H1 (cell line): ENCODE measurements around the gene ARSK. TPM values are rescaled to one million over a fixed set of nuclear protein-coding genes. Genes with fewer than 3 reads are reported as not detected.

Source experiments
- CTCF ChIA-PET: fragments of 300-600 bp; sonication (Branson Sonifier 250); formaldehyde crosslinking; loops from one replicate; lab custom pipeline; 2021; ENCODE audit not compliant: partially characterized antibody; lab: Charles Lee
- POLR2A ChIA-PET: fragments of 300-600 bp; sonication (Branson Sonifier 250); formaldehyde crosslinking; loops from one replicate; lab custom pipeline; 2021; ENCODE audit warnings: inconsistent platforms; ENCODE audit not compliant: partially characterized antibody; lab: Charles Lee
- DNase-seq, 2 experiments: peaks; one replicate each; pipeline versions ENCODE4 v3.0.0 to v3.0.0-alpha.2; 2010 to 2022; ENCODE audit warnings: low spot score in 2 of 2, low read depth in 1 of 2, mixed read lengths in 1 of 2
- FAIRE-seq: peaks from 2 replicates; lab custom pipeline; 2011; peaks lifted over from hg19 to GRCh38; lab: Jason Lieb, UNC
- H2AFZ ChIP-seq: 2 replicates; pipeline ENCODE4 v1.8.1; 2012; ENCODE audit warnings: low read length, inconsistent platforms
- H2AK5ac ChIP-seq: 2 replicates; pipeline ENCODE4 v1.6.1; 2013; ENCODE audit warnings: low read depth, low read length
- H2BK120ac ChIP-seq: replicated peaks from 2 replicates; pipeline ENCODE3; 2013; ENCODE audit warnings: low read depth, low read length, inconsistent platforms
- H2BK12ac ChIP-seq: 2 replicates; pipeline ENCODE4 v1.6.1; 2013; ENCODE audit warnings: low read depth, low read length
- H2BK15ac ChIP-seq: 2 replicates; pipeline ENCODE4 v1.6.1; 2013; ENCODE audit warnings: low read length
- H2BK20ac ChIP-seq: 2 replicates; pipeline ENCODE4 v1.6.1; 2013; ENCODE audit warnings: low read length
- H2BK5ac ChIP-seq: 2 replicates; pipeline ENCODE4 v1.6.1; 2013; ENCODE audit warnings: low read depth, low read length
- H3K14ac ChIP-seq: 2 replicates; pipeline ENCODE4 v1.6.1; 2013; ENCODE audit warnings: inconsistent platforms; ENCODE audit not compliant: insufficient read length
- H3K18ac ChIP-seq: 2 replicates; pipeline ENCODE4 v1.6.1; 2013; ENCODE audit warnings: low read length; ENCODE audit errors: extremely low read depth
- H3K23ac ChIP-seq: 2 replicates; pipeline ENCODE4 v1.6.1; 2013; ENCODE audit warnings: inconsistent platforms; ENCODE audit not compliant: insufficient read length
- H3K23me2 ChIP-seq: 2 replicates; pipeline ENCODE4 v1.6.1; 2013; ENCODE audit warnings: low read depth, low read length
- H3K27ac ChIP-seq: 2 replicates; pipeline ENCODE4 v1.6.1; 2011; ENCODE audit warnings: low read depth, low read length, inconsistent platforms
- H3K27me3 ChIP-seq, 4 experiments: replicated peaks in 1 of 4; 1 replicate in 1 of 4; 2 replicates in 3 of 4; pipeline versions ENCODE4 v1.6.1 to v1.8.1; 2011 to 2013; ENCODE audit warnings: low read length in 3 of 4, mild to moderate bottlenecking in 3 of 4, inconsistent platforms in 2 of 4, mixed read lengths in 2 of 4, moderate library complexity in 1 of 4; ENCODE audit not compliant: control insufficient read depth in 3 of 4, insufficient read depth in 3 of 4; ENCODE audit errors: extremely low read depth in 1 of 4
- H3K36me3 ChIP-seq, 4 experiments: 2 replicates each; pipeline versions ENCODE4 v1.6.1 to v1.8.1; 2011 to 2013; ENCODE audit warnings: mild to moderate bottlenecking in 4 of 4, low read length in 3 of 4, moderate library complexity in 2 of 4, control low read depth in 1 of 4, inconsistent platforms in 1 of 4; ENCODE audit not compliant: insufficient read depth in 4 of 4, control insufficient read depth in 2 of 4
- H3K4ac ChIP-seq: replicated peaks from 2 replicates; pipeline ENCODE3; 2013; ENCODE audit warnings: low read length, low read depth, mixed read lengths, inconsistent platforms; ENCODE audit not compliant: insufficient read length
- H3K4me1 ChIP-seq, 4 experiments: replicated peaks in 1 of 4; 1 replicate in 1 of 4; 2 replicates in 3 of 4; pipeline versions ENCODE4 v1.6.1 to v1.8.1; 2011 to 2013; ENCODE audit warnings: low read length in 3 of 4, inconsistent platforms in 2 of 4, mixed read lengths in 1 of 4; ENCODE audit not compliant: insufficient read depth in 4 of 4, control insufficient read depth in 3 of 4
- H3K4me2 ChIP-seq, 2 experiments: 2 replicates each; pipeline versions ENCODE4 v1.6.1 to v1.8.1; 2011 to 2013; ENCODE audit warnings: low read depth in 2 of 2, low read length in 2 of 2, control low read depth in 1 of 2, inconsistent platforms in 1 of 2, mild to moderate bottlenecking in 1 of 2; ENCODE audit not compliant: insufficient read depth in 1 of 2
- H3K4me3 ChIP-seq, 4 experiments: fragments of 200-600, 300-600 bp in 1 of 4; sonication (generic), shearing (Covaris generic), sonication (Bioruptor Twin) in 1 of 4; 2 replicates each; pipeline versions ENCODE4 v1.5.1 to v1.8.1; 2011 to 2016; ENCODE audit warnings: low read length in 4 of 4, low read depth in 3 of 4, control low read depth in 2 of 4, inconsistent platforms in 2 of 4, mild to moderate bottlenecking in 2 of 4, mixed read lengths in 1 of 4, moderate library complexity in 1 of 4; ENCODE audit not compliant: insufficient read depth in 2 of 4; ENCODE audit errors: extremely low read depth in 1 of 4
- H3K56ac ChIP-seq: replicated peaks from 2 replicates; pipeline ENCODE3; 2013; ENCODE audit warnings: low read depth, mild to moderate bottlenecking, mixed read lengths, low read length, inconsistent platforms; ENCODE audit not compliant: insufficient read length
- H3K79me1 ChIP-seq: 2 replicates; pipeline ENCODE4 v1.6.1; 2013; ENCODE audit warnings: low read depth, low read length, control low read depth
- H3K79me2 ChIP-seq, 2 experiments: 2 replicates each; pipeline versions ENCODE4 v1.6.1 to v1.8.1; 2012 to 2013; ENCODE audit warnings: low read length in 2 of 2, mild to moderate bottlenecking in 2 of 2, inconsistent platforms in 1 of 2; ENCODE audit not compliant: insufficient read depth in 2 of 2, control insufficient read depth in 1 of 2
- H3K9ac ChIP-seq, 4 experiments: replicated peaks in 1 of 4; 1 replicate in 1 of 4; 2 replicates in 3 of 4; pipeline versions ENCODE4 v1.6.1 to v1.8.1; 2011 to 2013; ENCODE audit warnings: low read depth in 3 of 4, low read length in 3 of 4, control low read depth in 2 of 4, mild to moderate bottlenecking in 2 of 4, moderate library complexity in 2 of 4, inconsistent platforms in 1 of 4; ENCODE audit errors: extremely low read depth in 1 of 4
- H3K9me3 ChIP-seq, 2 experiments: 2 replicates each; pipeline versions ENCODE4 v1.6.1 to v1.8.1; 2012 to 2013; ENCODE audit warnings: mild to moderate bottlenecking in 2 of 2, moderate library complexity in 2 of 2, control low read depth in 1 of 2, inconsistent platforms in 1 of 2, low read depth in 1 of 2, low read length in 1 of 2, mixed read lengths in 1 of 2; ENCODE audit not compliant: insufficient read depth in 2 of 2
- H4K20me1 ChIP-seq, 2 experiments: replicated peaks in 1 of 2; 2 replicates each; pipeline versions ENCODE3 to v1.8.1; 2011 to 2013; ENCODE audit warnings: inconsistent platforms in 2 of 2, low read length in 2 of 2, mild to moderate bottlenecking in 1 of 2; ENCODE audit not compliant: insufficient read depth in 2 of 2, control insufficient read depth in 1 of 2
- H4K5ac ChIP-seq: 2 replicates; pipeline ENCODE4 v1.6.1; 2013; ENCODE audit warnings: low read length, low read depth, mixed read lengths, inconsistent platforms; ENCODE audit not compliant: insufficient read length
- H4K8ac ChIP-seq: 2 replicates; pipeline ENCODE4 v1.8.0; 2013; ENCODE audit warnings: mild to moderate bottlenecking, moderate library complexity, low read length, inconsistent platforms; ENCODE audit not compliant: insufficient read depth; ENCODE audit errors: extremely low read depth
- H4K91ac ChIP-seq: replicated peaks from 2 replicates; pipeline ENCODE3; 2013; ENCODE audit warnings: low read length, mixed read lengths, inconsistent platforms; ENCODE audit not compliant: insufficient read length
- MAFK ChIP-seq: IDR thresholded peaks from 2 replicates; pipeline ENCODE4 v1.6.1; 2012; ENCODE audit warnings: low read depth, mild to moderate bottlenecking, improper control_type of control experiment, low read length
- POLR2AphosphoS5 ChIP-seq: IDR thresholded peaks from 2 replicates; pipeline ENCODE4 v1.6.1; 2011; ENCODE audit warnings: low read depth, low read length
- WGBS, 2 experiments: shearing (Covaris generic) in 1 of 2; methylation state at CpG; one replicate each; pipeline versions ENCODE4 v1.1.6 to v1.1.7; 2013 to 2015; ENCODE audit warnings: low lambda C conversion rate in 2 of 2, mixed read lengths in 2 of 2, inconsistent platforms in 1 of 2, low coverage in 1 of 2, missing lambda C conversion rate in 1 of 2; ENCODE audit not compliant: insufficient replicate concordance in 2 of 2, insufficient coverage in 1 of 2, insufficient read length in 1 of 2; ENCODE audit errors: extremely low coverage in 1 of 2, missing lambda C conversion rate in 1 of 2; 5-methylcytosine and 5-hydroxymethylcytosine counted together
- polyA plus RNA-seq, 7 experiments: library from polyadenylated mRNA; depleted of rRNA in 3 of 7; stranded (reverse) in 5 of 7; unstranded in 2 of 7; fragments of >200 nt in 5 of 7; fragments of 200-250 nt in 2 of 7; gene quantifications; 1 replicate in 5 of 7; 2 replicates in 1 of 7; 4 replicates in 1 of 7; pipeline versions ENCODE4 v1.2.1 to v1.2.3, GENCODE V29; 2011 to 2013; ENCODE audit warnings: missing spikeins in 2 of 7, mixed read lengths in 2 of 7
- total RNA-seq: library from RNA; stranded (reverse); fragmentation: NEBNext Ultra II Directional; extraction: Animal tissue kit (Norgen Biotek cat#: 25700); gene quantifications from 2 replicates; pipeline ENCODE4 v1.2.1, GENCODE V29; 2021

ARSK gene
- total and polyA plus RNA-seq, 2 of the 8 experiments (the other 6 are each of a cell fraction or from before 2014, with no cell fraction given): 8.4 to 14.1 TPM

GRCh38 chr5:95610546-95610945, 55.6 kb downstream of the ARSK start:
- Histone ChIP-seq H3K4ac (no peak overlapping the region), H3K36me3 (no peaks in the 10 kb centered on the region), H4K5ac (no peak overlapping the region), H3K9ac (no peak overlapping the region), H2AK5ac (no peak overlapping the region), H3K4me1 (no peaks in the 10 kb centered on the region), H3K27me3 (no peaks in the 10 kb centered on the region), H3K14ac (no peak overlapping the region), H2BK5ac (no peak overlapping the region), H2AFZ (no peak overlapping the region), H3K56ac (no peak overlapping the region), H4K91ac (no peak overlapping the region), H3K79me1 (no peaks in the 10 kb centered on the region), H3K23me2 (no peaks in the 10 kb centered on the region), H2BK15ac (no peak overlapping the region), H3K9me3 (peaks cover 0 to 6% of the 10 kb centered on the region in 2 experiments; a peak in 2 of 4 replicates), H3K4me3 (no peak overlapping the region), H3K23ac (no peak overlapping the region), H3K27ac (no peak overlapping the region), H4K8ac (no peak overlapping the region), H4K20me1 (no peaks in the 10 kb centered on the region), H3K18ac (no peak overlapping the region), H3K4me2 (no peak overlapping the region), H2BK120ac (no peak overlapping the region), H3K79me2 (no peaks in the 10 kb centered on the region), H2BK20ac (no peak overlapping the region), H2BK12ac (no peak overlapping the region)
- no peak for FAIRE-seq
- 97% methylated on average over 7 of the region's 7 CpGs; no CpG with 5 or more reads in 1 of the 2 experiments for WGBS, 2 experiments
- ChIA-PET POLR2A (no interaction called here), CTCF (no interaction called here)
- TF ChIP-seq MAFK (no peak), POLR2AphosphoS5 (no peak)
- no peak for DNase-seq
